Choroid plexus epithelial cell (primary cell): ENCODE measurements around the gene AGTRAP.

Experiments used
- DNase-seq: peaks from one replicate; pipeline ENCODE4 v3.0.0-alpha.2; 2010; ENCODE audit warnings: low read depth
- H3K4me3 ChIP-seq: 2 replicates; pipeline ENCODE4 v1.5.1; 2011; ENCODE audit warnings: low read depth, mild to moderate bottlenecking, control low read depth, low read length, moderate library complexity
- TF ChIP-seq, protein P1 (sequence below): conservative IDR thresholded peaks from 2 replicates; pipeline ENCODE4 v1.5.1; 2011; ENCODE audit warnings: low read depth, mild to moderate bottlenecking, control low read depth, inconsistent platforms, low read length, moderate library complexity

Gene AGTRAP

DNA sequence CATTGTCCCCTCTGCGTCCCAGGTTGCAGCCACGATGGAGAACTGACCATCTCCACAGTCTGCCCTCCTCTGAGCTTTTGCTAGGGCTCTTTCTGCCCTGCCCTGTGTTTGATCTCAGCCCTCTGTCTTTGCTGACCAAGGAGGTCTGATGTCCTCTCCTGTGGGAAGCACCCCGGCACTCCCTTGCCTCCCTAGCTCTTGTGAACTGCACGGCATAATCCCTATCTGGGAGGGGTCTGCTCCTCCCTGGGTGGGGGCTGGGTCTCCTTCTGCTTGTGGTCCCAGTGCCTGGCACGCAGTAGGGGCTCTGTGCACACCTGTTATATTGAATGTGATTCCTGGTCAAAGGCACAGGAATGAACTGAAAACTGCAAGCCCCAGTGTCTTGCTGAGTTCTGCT, 42.0 kb upstream of the AGTRAP start:
- H3K4me3 ChIP-seq: no peak overlapping the region
- TF ChIP-seq, protein P1, sequence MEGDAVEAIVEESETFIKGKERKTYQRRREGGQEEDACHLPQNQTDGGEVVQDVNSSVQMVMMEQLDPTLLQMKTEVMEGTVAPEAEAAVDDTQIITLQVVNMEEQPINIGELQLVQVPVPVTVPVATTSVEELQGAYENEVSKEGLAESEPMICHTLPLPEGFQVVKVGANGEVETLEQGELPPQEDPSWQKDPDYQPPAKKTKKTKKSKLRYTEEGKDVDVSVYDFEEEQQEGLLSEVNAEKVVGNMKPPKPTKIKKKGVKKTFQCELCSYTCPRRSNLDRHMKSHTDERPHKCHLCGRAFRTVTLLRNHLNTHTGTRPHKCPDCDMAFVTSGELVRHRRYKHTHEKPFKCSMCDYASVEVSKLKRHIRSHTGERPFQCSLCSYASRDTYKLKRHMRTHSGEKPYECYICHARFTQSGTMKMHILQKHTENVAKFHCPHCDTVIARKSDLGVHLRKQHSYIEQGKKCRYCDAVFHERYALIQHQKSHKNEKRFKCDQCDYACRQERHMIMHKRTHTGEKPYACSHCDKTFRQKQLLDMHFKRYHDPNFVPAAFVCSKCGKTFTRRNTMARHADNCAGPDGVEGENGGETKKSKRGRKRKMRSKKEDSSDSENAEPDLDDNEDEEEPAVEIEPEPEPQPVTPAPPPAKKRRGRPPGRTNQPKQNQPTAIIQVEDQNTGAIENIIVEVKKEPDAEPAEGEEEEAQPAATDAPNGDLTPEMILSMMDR: no peak
- no peak for DNase-seq

DNA sequence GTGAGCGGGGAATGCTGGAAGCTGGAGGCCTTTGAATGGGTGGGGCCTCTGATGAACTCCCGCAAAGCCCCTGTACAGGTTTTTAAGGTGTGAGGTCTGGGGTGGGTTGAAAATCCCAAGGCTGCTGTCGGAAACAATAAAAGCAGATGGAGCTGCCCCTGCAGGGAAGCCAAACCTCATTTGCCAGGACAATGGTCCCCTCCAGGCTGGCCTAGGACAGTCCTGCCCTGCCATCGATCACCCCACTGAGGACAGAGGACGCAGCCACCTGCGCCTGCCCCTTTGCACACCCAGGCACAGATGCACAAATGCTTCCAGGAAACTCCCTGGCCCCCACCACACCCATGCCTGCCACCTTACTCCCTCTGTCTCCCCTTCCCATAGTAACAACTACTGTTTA, 40.1 kb upstream of the AGTRAP start:
- no peak for DNase-seq
- TF ChIP-seq, protein P1: no peak
- H3K4me3 ChIP-seq: no peak overlapping the region

DNA sequence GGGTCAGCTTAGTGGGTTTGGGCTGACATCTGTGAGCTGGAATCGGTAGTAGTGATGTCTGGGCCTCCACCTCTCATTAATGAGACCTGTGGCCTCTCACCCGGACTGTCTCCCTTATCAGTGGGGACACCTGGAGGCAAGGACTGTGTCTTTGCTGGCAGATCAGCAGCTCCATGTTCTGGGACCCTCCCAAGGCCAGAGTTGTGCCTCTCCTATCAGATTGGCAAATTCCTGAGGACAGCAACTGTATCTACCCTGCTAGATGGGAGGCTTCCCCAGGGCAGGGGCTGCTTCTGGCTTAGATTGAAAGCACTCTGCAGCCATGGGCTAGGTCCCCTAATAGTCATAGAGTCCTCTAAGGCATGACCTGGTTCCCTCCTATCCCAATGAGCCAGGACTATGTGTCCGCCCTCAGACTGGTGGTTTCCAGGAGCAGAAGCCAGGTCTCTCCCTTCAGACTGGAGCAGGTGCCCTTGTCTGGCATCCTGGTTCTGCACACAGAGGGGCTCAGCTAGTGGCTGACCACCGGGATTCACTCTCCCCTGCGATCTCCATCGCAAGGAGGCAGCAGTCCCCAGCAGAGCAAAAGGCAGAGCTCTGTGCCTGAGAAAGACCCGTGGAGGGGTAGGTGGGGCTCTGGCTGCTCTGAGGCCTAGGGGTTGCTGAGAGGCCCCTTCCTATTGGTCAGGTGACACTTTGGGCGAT, 38.6 kb upstream of the AGTRAP start:
- TF ChIP-seq, protein P1: no peak

DNA sequence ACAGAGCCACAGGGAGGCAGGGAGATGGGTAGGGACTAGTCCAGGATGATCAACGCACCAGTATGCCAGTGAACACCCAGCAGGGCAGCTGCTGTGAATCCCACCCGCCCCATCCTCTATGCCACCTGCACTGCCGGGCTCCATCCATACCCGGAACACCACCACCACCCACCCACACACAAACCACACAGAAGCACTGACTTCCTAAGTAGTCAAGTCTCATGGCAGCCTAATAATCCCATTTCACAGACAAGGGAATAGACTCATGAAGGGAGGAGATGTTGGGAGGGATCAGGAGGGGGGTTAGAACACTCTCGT, 38.1 kb upstream of the AGTRAP start:
- H3K4me3 ChIP-seq: no peak overlapping the region
- TF ChIP-seq, protein P1: no peak
- no peak for DNase-seq

More for the DNA sequence above, 38.6 kb upstream of the AGTRAP start:
- no peak overlapping the region for H3K4me3 ChIP-seq
- no peak for DNase-seq

DNA sequence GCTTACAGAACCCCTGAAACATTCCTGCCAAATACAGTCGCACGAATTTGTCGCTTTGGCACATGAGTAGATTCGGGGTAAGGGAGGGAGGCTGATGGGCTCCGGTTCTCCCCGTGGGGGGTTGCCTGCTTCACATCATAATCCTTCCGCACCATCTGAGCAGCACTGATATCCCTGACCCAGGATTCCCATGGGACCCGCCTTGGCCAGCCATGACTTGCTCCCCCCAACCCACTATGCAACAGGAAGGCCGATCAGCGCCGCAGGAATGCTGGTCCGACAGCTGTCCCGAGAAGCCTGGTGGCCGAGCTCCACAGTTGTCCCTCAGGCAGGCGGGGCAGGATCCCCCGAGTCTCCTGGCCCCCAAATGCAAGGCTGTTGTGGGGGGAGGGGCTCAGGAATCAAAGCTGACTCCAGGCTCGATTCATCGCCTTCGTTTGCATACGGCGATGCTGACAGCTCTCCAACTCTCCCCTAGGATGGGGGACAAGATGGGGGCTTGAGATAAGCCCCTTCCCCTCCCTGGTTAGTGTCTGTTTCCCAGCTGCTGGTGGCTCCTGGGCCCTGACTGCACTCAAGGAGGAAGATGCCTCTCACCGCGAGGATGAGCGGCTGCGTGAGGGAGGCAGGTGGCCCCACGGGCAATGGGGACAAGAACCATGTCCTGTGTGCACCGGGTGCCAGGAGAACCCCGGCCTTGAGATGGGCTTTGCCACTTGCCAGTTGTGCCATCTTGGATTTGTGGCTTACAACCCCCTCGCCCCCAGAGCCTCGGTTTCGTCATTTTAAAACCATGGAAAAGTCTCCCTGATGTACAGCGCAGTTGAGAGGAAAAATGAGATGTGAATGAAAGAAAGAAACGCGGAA, 35.1 kb upstream of the AGTRAP start:
- no peak overlapping the region for H3K4me3 ChIP-seq
- DNase-seq: no peak
- TF ChIP-seq, protein P1: no peak

DNA sequence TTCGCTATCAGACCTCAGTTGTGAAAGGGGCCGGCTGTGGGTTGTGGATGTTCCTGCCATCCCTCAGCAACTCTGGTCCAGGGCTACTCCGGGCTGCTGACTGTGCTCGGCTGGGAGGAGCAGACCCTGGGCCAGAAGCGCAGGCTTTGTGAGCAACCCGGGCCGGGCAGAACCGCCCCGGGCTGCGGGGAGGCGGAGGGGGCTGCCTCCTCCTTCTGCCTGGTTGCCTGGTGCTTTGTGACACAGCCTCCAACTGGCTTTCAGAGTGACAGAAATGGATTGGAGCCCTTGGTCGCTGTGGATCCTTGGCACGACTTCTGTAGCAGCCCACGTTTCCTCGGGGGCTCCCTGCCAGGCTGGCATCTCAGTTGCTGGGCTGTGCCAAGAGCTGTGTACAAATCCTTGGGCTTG, 34.4 kb upstream of the AGTRAP start:
- TF ChIP-seq, protein P1: no peak
- no peak for DNase-seq
- no peak overlapping the region for H3K4me3 ChIP-seq
